HG03095 (cell line): ENCODE data around the gene KRT80.
"Not testable (repeated sequence)": the region's sequence is repeated elsewhere in the genome, so short reads cannot be mapped to it uniquely, and the experiment has no call there.

Source experiments
- ATAC-seq: cut with Tn5 transposase; IDR thresholded peaks from one replicate; pipeline ENCODE4 v1.9.1; 2021; ENCODE audit warnings: moderate library complexity; ENCODE audit not compliant: unreplicated experiment

Gene KRT80

GRCh38 chr12:52191841-52192791, at the start of gene KRT80:
Gene KRT80, minus strand, starts transcription at chr12:52192014. Its CDS starts 112 bp downstream, at chr12:52191902.
- no peak for ATAC-seq

GRCh38 chr12:52241205-52241842, 49.5 kb upstream of the KRT80 start:
- ATAC-seq = no peak

- not testable (repeated sequence) for ATAC-seq
These were observed 48.4 kb upstream of the KRT80 start for GRCh38 chr12:52240247-52240646.

- no peak for ATAC-seq
These were observed 48.0 kb upstream of the KRT80 start for GRCh38 chr12:52239767-52240166.

GRCh38 chr12:52238916-52239646, 47.3 kb upstream of the KRT80 start:
- no peak for ATAC-seq

GRCh38 chr12:52238207-52238840, 46.5 kb upstream of the KRT80 start:
- no peak for ATAC-seq

- ATAC-seq = no peak
These were observed 44.7 kb upstream of the KRT80 start for GRCh38 chr12:52236386-52237050.

GRCh38 chr12:52235822-52236361, 44.1 kb upstream of the KRT80 start:
- ATAC-seq = no peak

GRCh38 chr12:52235001-52235764, 43.4 kb upstream of the KRT80 start:
- no peak for ATAC-seq

- no peak for ATAC-seq
These were observed 42.5 kb upstream of the KRT80 start for GRCh38 chr12:52234223-52234810.

- no peak for ATAC-seq
These were observed 41.8 kb upstream of the KRT80 start for GRCh38 chr12:52233462-52234207.

- ATAC-seq = no peak
These were observed 41.1 kb upstream of the KRT80 start, which contains the start of gene KRT7 for GRCh38 chr12:52232674-52233461. Gene KRT7, plus strand, starts transcription at chr12:52233243. Its CDS starts 54 bp downstream, at chr12:52233297.

- no peak for ATAC-seq
These were observed 40.4 kb upstream of the KRT80 start for GRCh38 chr12:52232203-52232673.

GRCh38 chr12:52231305-52232202, 39.7 kb upstream of the KRT80 start:
- ATAC-seq = no peak

GRCh38 chr12:52230364-52231281, 38.8 kb upstream of the KRT80 start:
- no peak for ATAC-seq
